ENCODE measurements around the gene GLIS1.
"Not testable (repeated sequence)": the region's sequence is repeated elsewhere in the genome, so short reads cannot be mapped to it uniquely, and the experiment has no call there.

GLIS1 gene

GRCh38 chr1:53654216-53655210 is 84.5 kb downstream of the GLIS1 start:
- no peak for DNase-seq (ENCODE audit: low read depth in 2 of 2)

GRCh38 chr1:53653631-53654030 is 85.3 kb downstream of the GLIS1 start:
- no peak for DNase-seq (ENCODE audit: low read depth in 2 of 2)

GRCh38 chr1:53653200-53653575 is 85.8 kb downstream of the GLIS1 start:
- no peak for DNase-seq (ENCODE audit: low read depth in 2 of 2)

GRCh38 chr1:53652441-53653199 is 86.3 kb downstream of the GLIS1 start:
- DNase-seq (ENCODE audit: low read depth in 2 of 2): no peak

GRCh38 chr1:53651356-53651755 is 87.6 kb downstream of the GLIS1 start:
- no peak for DNase-seq (ENCODE audit: low read depth in 2 of 2)

DNA sequence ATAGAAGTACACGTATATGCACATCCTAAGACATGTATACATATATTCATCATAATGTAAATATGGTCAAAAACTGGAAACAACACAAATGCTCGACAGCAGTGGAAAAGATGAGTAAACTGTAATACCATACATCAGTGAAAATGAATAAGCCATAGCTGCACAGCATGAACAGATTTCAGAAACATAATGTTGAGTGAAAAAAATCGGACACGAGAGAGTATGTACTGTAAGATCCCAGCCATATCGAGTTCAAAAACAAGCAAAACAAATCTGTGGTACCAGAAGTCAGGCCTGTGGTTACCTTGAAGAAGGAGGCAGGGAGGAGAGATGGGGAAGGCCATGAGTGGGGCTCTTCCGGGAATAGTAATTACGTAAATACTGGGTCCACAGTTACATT is 90.4 kb downstream of the GLIS1 start:
- no peak for DNase-seq (ENCODE audit: low read depth in 2 of 2)

- not testable (repeated sequence) for DNase-seq (ENCODE audit: low read depth in 2 of 2)
These were observed 91.0 kb downstream of the GLIS1 start for GRCh38 chr1:53647915-53648314.

DNA sequence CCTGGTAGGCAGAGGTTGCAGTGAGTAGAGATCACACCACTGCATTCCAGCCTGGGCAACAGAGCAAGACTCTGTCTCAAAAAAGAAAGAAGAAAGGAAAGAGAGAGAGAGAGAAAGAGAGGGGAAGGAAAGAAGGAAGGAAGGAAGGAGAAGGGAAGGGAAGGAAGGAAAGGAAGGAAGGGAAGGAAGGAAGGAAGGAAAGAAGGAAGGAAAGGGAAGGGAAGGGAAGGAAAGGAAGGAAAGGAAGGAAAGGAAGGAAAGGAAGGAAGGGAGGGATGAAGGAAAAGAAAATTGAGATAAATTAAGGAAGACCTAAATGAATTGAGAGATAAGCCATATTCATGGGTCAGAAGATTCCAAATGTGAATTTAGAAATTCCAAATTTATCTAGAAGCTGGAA is 92.2 kb downstream of the GLIS1 start:
- DNase-seq (ENCODE audit: low read depth in 2 of 2): no peak

- no peak for DNase-seq (ENCODE audit: low read depth in 2 of 2)
These were observed 93.3 kb downstream of the GLIS1 start for GRCh38 chr1:53645690-53646078.

DNA sequence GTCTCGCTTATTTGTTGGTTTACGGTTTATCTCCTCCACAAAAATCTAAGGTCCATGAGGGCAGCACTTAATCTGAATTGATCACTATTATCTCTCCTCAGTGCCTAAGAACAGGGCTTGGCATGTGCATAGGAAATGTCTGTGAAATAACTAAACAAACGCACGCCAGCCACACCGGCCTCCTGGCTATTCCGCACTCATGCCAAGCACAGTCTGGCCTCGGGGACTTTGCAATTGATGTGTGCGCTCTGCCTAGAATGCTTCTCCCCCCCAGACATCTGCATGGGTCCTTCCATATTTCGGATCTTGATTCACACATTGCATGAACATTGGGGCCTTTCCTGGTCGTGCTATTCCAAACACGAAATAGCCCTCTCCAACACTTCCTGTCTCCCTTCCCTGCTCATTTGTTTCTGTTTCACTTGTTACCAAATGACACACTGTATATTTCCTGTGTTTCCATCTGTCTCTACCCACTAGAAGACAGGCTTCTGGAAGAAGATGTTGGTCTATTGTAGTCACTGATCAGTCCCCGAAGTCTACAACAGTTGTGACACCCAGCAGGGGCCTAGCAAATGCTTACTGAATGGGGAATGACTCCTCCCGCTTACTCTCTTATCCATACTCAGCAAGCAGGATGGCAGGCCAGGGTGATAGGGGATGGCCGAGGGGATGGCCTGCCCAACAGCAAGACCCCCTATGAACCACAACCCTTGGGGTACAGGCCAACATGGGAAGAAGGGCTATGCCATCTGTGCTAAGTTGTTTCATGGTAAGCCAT is 93.9 kb downstream of the GLIS1 start:
- DNase-seq (ENCODE audit: low read depth in 2 of 2): no peak

DNA sequence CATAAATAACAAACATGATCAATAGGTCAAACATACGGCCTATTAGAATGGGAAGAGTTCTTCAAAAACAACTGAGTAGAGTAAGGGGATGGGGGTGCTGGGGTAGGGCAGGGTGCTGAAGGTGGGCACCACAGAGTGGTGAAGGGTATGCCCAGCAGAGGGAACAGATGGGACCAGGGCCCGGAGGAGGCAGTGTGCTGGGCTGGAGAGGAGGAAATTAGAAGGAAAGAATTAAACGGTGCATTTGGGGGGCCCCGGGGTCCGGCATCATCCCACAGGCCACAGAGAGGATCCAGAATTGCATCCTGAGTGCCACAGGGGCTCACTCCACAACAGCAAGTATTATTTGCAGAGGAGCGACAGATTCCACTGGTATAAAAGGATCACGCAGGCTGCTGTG is 94.5 kb downstream of the GLIS1 start:
- no peak for DNase-seq (ENCODE audit: low read depth in 2 of 2)

DNA sequence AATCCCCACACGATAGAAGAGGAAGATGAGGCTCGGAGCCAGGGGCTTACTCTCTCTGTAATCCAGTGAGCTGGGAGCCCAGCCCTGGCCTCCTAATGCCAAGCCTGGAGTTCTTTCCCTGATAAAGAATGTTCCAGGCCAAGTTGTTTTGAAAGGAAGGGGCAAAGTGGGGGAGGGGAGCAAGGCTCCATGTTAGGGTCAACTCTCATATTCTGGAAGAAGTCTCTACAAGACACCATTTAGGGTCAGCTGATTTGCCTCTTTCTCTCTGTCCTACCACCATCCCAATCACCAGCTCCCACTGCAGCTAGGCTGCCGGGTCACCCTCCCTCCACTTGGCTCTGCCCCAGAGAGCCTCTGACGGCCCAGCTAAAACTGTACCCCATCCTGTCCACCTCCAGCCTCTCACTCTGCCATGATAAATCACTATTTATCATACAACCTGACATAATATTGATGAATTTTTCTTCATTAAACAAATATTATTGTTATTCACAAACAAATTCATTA is 95.0 kb downstream of the GLIS1 start:
- no peak for DNase-seq (ENCODE audit: low read depth in 2 of 2)

- no peak for DNase-seq (ENCODE audit: low read depth in 2 of 2)
These were observed 95.7 kb downstream of the GLIS1 start for GRCh38 chr1:53643041-53643880.

GRCh38 chr1:53642607-53643006 is 96.4 kb downstream of the GLIS1 start:
- no peak for DNase-seq (ENCODE audit: low read depth in 2 of 2)

DNA sequence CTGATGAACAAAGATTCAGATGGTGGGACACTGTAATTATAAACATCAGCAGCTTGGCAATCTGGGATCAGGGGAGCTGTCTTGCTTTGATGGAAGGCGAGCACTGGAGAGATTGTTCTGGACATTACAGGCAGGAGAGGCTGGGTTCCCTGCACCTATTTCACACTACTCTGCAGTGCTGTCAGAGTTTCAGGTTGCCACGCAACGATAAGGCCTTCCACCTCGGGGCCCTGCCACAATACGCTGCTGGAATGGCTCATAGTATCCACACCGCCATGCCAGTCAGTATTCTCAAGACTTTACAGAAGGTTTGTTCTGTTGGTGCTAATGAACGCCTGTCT is 96.8 kb downstream of the GLIS1 start:
- no peak for DNase-seq (ENCODE audit: low read depth in 2 of 2)

DNA sequence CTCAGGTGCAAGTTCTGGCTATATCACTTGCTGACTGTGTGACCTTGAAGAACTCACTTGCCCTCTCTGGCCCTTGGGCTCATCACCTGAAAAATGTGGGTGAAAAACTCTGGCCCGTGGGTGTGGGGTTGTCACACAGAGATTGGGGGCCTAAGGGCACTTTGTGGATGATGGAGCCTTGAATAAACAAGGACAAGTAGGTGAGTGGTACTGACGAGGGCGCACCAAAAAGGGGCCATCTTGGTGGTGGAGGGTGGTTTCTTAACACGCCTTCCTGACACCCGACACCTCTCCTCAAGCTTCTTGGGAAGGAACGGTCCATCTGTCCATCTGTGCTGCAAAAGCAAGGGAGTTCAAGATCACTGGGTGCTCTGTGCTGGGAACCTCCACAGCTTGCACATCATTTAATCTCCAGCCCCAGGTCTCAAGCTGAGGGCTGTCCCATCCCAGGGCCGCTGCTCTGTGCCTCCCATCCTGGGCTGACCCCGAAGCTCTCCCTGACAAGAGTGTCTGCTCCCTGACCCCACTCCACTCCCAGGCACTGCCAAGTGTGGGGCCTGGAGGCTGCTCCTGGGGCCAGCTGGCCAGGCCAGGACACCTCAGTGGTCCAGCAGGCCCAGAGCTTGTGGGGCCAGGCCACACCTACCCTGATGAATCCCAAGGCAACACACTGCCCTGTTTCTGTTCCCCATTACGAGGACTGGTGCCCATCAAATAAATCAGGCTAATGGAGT is 97.3 kb downstream of the GLIS1 start:
- DNase-seq (ENCODE audit: low read depth in 2 of 2): no peak

GRCh38 chr1:53640701-53641075 is 98.3 kb downstream of the GLIS1 start:
- DNase-seq (ENCODE audit: low read depth in 2 of 2): no peak

- no peak for DNase-seq (ENCODE audit: low read depth in 2 of 2)
These were observed 98.8 kb downstream of the GLIS1 start for GRCh38 chr1:53639996-53640700.

DNA sequence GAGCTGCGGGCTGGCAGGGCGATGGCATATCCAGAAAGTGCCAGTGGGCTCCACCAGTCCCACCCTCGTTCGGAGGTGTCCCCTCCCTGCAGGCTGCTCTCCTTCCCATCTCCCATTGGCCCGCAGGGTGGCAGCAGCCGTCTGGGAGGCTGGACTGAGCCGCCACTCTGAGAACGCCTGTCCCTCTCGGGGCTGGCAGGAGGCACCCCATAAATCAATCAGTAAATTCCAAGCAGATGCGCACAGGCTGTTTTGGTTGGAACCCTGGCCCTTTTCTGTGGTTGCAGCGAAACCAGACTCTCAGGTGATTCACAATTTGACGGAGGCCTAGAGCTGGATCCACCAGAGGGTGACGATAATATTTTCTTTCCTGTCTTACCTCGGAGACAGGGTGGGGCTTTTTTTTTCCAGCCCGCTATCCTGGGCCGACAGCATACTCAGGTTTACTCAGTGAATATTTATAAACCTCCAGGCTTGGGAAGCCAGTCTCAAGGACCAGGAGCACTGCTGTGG is 99.7 kb downstream of the GLIS1 start:
- no peak for DNase-seq (ENCODE audit: low read depth in 2 of 2)
